Measurements from ENCODE around the gene BRF1.

GRCh38 chr14:105280525-105280924, 20.3 kb downstream of the BRF1 start:
- TF ChIP-seq EZH2 (IDR thresholded peaks at IDR 0.05) = no peak
- no peak for TF ChIP-seq SIN3A (IDR thresholded peaks at IDR 0.05; ENCODE audit: low read depth)
- no peak for TF ChIP-seq CTCF (IDR thresholded peaks at IDR 0.05 in 2 of 3, conservative IDR thresholded peaks at IDR 0.05 in 1 of 3; ENCODE audit: borderline replicate concordance in 1 of 3, insufficient read depth in 1 of 3, low read depth in 2 of 3, low read length in 2 of 3)
- no peak for TF ChIP-seq RAD21 (IDR thresholded peaks at IDR 0.05; ENCODE audit: low read depth)
- TF ChIP-seq SRF (IDR thresholded peaks at IDR 0.05; ENCODE audit: low read depth) = no peak
- TF ChIP-seq YY1 (IDR thresholded peaks at IDR 0.05; ENCODE audit: extremely low read depth, insufficient replicate concordance, low read depth, low read length) = no peak
- no peak for TF ChIP-seq POLR2A (IDR thresholded peaks at IDR 0.05; ENCODE audit: borderline replicate concordance, extremely low read depth, insufficient read depth, insufficient read length)
- no peak for TF ChIP-seq ZFX (IDR thresholded peaks at IDR 0.05)
- TF ChIP-seq MAX (IDR thresholded peaks at IDR 0.05) = no peak
- TF ChIP-seq ATF3 (IDR thresholded peaks at IDR 0.05) = no peak
- TF ChIP-seq ELF1 (IDR thresholded peaks at IDR 0.05; ENCODE audit: borderline replicate concordance, low read depth) = no peak
- no peak for TF ChIP-seq POLR2AphosphoS5 (IDR thresholded peaks at IDR 0.05; ENCODE audit: low read depth, low read length)
- TF ChIP-seq CEBPB (IDR thresholded peaks at IDR 0.05; ENCODE audit: low read depth) = no peak

Data from HCT116 (cell line).